Liver (tissue), 9 donors: ENCODE data around the gene MELTF. TPM values are rescaled to one million over a fixed set of nuclear protein-coding genes. Genes with fewer than 3 reads are reported as not detected.

Experiments used
- DNase-seq: peaks from one replicate; pipeline ENCODE4 v3.0.0-alpha.2; 2017; ENCODE audit warnings: low spot score
- H3K27ac ChIP-seq, 2 donors: one replicate each; pipeline ENCODE4 v1.7.0; 2013; ENCODE audit warnings: inconsistent platforms in 2 of 2, low read length in 2 of 2, control low read depth in 1 of 2, low read depth in 1 of 2, mild to moderate bottlenecking in 1 of 2
- H3K27me3 ChIP-seq, 4 donors: one replicate each; pipeline versions ENCODE4 v1.6.1 to v1.7.0; 2013; ENCODE audit warnings: low read length in 3 of 4, inconsistent platforms in 1 of 4, mild to moderate bottlenecking in 1 of 4, moderate library complexity in 1 of 4; ENCODE audit not compliant: control insufficient read depth in 4 of 4, insufficient read depth in 4 of 4
- H3K36me3 ChIP-seq, 4 donors: one replicate each; pipeline versions ENCODE4 v1.6.1 to v1.7.0; 2013; ENCODE audit warnings: low read length in 3 of 4, mild to moderate bottlenecking in 3 of 4, low read depth in 1 of 4, moderate library complexity in 1 of 4; ENCODE audit not compliant: control insufficient read depth in 4 of 4, insufficient read depth in 3 of 4
- H3K4me1 ChIP-seq, 4 donors: one replicate each; pipeline versions ENCODE4 v1.6.1 to v1.7.0; 2013; ENCODE audit warnings: low read length in 3 of 4, mild to moderate bottlenecking in 3 of 4, moderate library complexity in 1 of 4; ENCODE audit not compliant: control insufficient read depth in 4 of 4, insufficient read depth in 4 of 4
- H3K4me3 ChIP-seq, 3 donors: one replicate each; pipeline versions ENCODE4 v1.6.1 to v1.7.0; 2013; ENCODE audit warnings: low read length in 3 of 3, control low read depth in 1 of 3, low read depth in 1 of 3, mild to moderate bottlenecking in 1 of 3
- H3K9ac ChIP-seq, 2 donors: one replicate each; pipeline ENCODE4 v1.7.0; 2013; ENCODE audit warnings: low read length in 2 of 2, mild to moderate bottlenecking in 2 of 2, moderate library complexity in 2 of 2, control low read depth in 1 of 2, low read depth in 1 of 2
- H3K9me3 ChIP-seq, 4 donors: one replicate each; pipeline versions ENCODE4 v1.6.1 to v1.7.0; 2013; ENCODE audit warnings: low read length in 3 of 4; ENCODE audit not compliant: control insufficient read depth in 4 of 4
- CTCF ChIP-seq: fragments of 150-350 bp; IDR thresholded peaks from 2 replicates; pipeline ENCODE4 v1.5.1; 2017; ENCODE audit warnings: improper control_type of control experiment, low read depth, low read length; ENCODE audit not compliant: missing input control
- EGR1 ChIP-seq, 2 donors: IDR thresholded peaks; 2 replicates each; pipeline ENCODE4 v1.6.1; 2016 to 2018; ENCODE audit warnings: antibody characterized with exemption in 2 of 2, low read depth in 2 of 2
- FOXA1 ChIP-seq: IDR thresholded peaks from 2 replicates; pipeline ENCODE4 v1.6.1; 2016; ENCODE audit warnings: antibody characterized with exemption
- FOXA2 ChIP-seq: IDR thresholded peaks from 2 replicates; pipeline ENCODE4 v1.6.1; 2016; ENCODE audit warnings: antibody characterized with exemption
- GABPA ChIP-seq, 2 donors: IDR thresholded peaks in 1 of 2; conservative IDR thresholded peaks in 1 of 2; 2 replicates each; pipeline ENCODE4 v1.6.1; 2016; ENCODE audit warnings: antibody characterized with exemption in 2 of 2, mild to moderate bottlenecking in 1 of 2, moderate library complexity in 1 of 2
- HNF4A ChIP-seq, 2 donors: conservative IDR thresholded peaks; 2 replicates each; pipeline ENCODE4 v1.6.1; 2016; ENCODE audit warnings: antibody characterized with exemption in 2 of 2, mild to moderate bottlenecking in 2 of 2
- HNF4G ChIP-seq: IDR thresholded peaks from 2 replicates; pipeline ENCODE4 v1.6.1; 2016; ENCODE audit warnings: antibody characterized with exemption
- JUND ChIP-seq, 2 donors: IDR thresholded peaks; 2 replicates each; pipeline ENCODE4 v1.6.1; 2016; ENCODE audit warnings: antibody characterized with exemption in 2 of 2
- NR2F2 ChIP-seq: IDR thresholded peaks from 2 replicates; pipeline ENCODE4 v1.6.1; 2016; ENCODE audit warnings: antibody characterized with exemption
- RAD21 ChIP-seq, 2 donors: IDR thresholded peaks; 2 replicates each; pipeline ENCODE4 v1.6.1; 2016; ENCODE audit warnings: antibody characterized with exemption in 2 of 2, mild to moderate bottlenecking in 2 of 2
- RXRA ChIP-seq, 2 donors: IDR thresholded peaks; 2 replicates each; pipeline ENCODE4 v1.6.1; 2017 to 2018; ENCODE audit warnings: antibody characterized with exemption in 2 of 2, mild to moderate bottlenecking in 1 of 2
- SP1 ChIP-seq: IDR thresholded peaks from 2 replicates; pipeline ENCODE4 v1.6.1; 2018; ENCODE audit warnings: antibody characterized with exemption, mild to moderate bottlenecking
- TAF1 ChIP-seq: conservative IDR thresholded peaks from 2 replicates; pipeline ENCODE4 v1.6.1; 2016; ENCODE audit warnings: antibody characterized with exemption, mild to moderate bottlenecking
- YY1 ChIP-seq: IDR thresholded peaks from 2 replicates; pipeline ENCODE4 v1.6.1; 2016; ENCODE audit warnings: antibody characterized with exemption, mild to moderate bottlenecking
- WGBS: extraction: QIAGEN DNeasy Blood & Tissue Kit; methylation state at CpG from one replicate; pipeline ENCODE4 v1.1.7; 2013; 5-methylcytosine and 5-hydroxymethylcytosine counted together
- polyA plus RNA-seq, 2 donors: library from polyadenylated mRNA; stranded (reverse) in 1 of 2; unstranded in 1 of 2; fragments of 200-250 nt in 1 of 2; fragments of >200 nt in 1 of 2; fragmentation: Nextera tagmentation in 1 of 2; extraction: Ambion mirVana in 1 of 2; gene quantifications; one replicate each; pipeline versions ENCODE4 v1.2.1 to v1.2.3, GENCODE V29; 2013 to 2015
- total RNA-seq, 2 donors: library from RNA; depleted of rRNA; stranded (reverse); fragments of >200 nt; gene quantifications; one replicate each; pipeline ENCODE4 v1.2.3, GENCODE V29; 2014
- TF ChIP-seq, protein P1 (sequence below): IDR thresholded peaks from 2 replicates; pipeline ENCODE4 v1.6.1; 2016; ENCODE audit warnings: antibody characterized with exemption
- TF ChIP-seq, protein P2 (sequence below): IDR thresholded peaks from 2 replicates; pipeline ENCODE4 v1.6.1; 2016; ENCODE audit warnings: antibody characterized with exemption
- donor health status: healthy.
- donor health status: healthy.
- donor health status: healthy.
- donor health status: healthy.
- donor health status: healthy.

The MELTF gene
- total and polyA plus RNA-seq, 4 donors, result 0.14 to 1.2 (median 1.0) TPM

DNA sequence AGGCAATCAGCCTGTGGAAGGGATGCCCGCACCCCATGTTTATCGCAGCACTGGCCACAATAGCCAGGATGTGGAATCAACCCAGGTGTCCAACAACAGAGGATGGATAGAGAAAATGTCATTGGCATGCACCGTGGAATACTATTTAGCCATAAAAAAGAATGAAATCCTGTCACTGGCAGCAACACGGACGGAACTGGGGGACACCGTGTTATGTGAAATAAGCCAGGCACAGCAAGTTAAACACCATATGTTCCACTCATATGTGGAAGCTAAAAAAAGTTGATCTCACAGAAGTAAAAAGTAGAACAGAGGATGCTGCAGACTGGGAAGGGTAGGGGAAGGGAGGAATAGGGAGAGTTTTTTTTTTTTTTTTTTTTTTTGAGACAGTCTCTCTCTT lies 15.6 kb downstream of the MELTF start:
- TF ChIP-seq JUND (IDR thresholded peaks at IDR 0.05), result no peak
- no peak for TF ChIP-seq HNF4G
- TF ChIP-seq FOXA1, result no peak
- TF ChIP-seq EGR1 (IDR thresholded peaks at IDR 0.05; ENCODE audit: low read depth in 2 of 2), result no peak
- TF ChIP-seq RAD21 (IDR thresholded peaks at IDR 0.05), result no peak
- TF ChIP-seq YY1, result no peak
- no peak for TF ChIP-seq SP1
- no peak for TF ChIP-seq FOXA2
- TF ChIP-seq NR2F2, result no peak
- no peak for TF ChIP-seq HNF4A (conservative IDR thresholded peaks at IDR 0.05)
- no peak for TF ChIP-seq GABPA (IDR thresholded peaks at IDR 0.05 in 1 of 2, conservative IDR thresholded peaks at IDR 0.05 in 1 of 2)
- TF ChIP-seq, protein P1, sequence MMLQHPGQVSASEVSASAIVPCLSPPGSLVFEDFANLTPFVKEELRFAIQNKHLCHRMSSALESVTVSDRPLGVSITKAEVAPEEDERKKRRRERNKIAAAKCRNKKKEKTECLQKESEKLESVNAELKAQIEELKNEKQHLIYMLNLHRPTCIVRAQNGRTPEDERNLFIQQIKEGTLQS, result no peak
- no peak for TF ChIP-seq CTCF
- TF ChIP-seq, protein P2, sequence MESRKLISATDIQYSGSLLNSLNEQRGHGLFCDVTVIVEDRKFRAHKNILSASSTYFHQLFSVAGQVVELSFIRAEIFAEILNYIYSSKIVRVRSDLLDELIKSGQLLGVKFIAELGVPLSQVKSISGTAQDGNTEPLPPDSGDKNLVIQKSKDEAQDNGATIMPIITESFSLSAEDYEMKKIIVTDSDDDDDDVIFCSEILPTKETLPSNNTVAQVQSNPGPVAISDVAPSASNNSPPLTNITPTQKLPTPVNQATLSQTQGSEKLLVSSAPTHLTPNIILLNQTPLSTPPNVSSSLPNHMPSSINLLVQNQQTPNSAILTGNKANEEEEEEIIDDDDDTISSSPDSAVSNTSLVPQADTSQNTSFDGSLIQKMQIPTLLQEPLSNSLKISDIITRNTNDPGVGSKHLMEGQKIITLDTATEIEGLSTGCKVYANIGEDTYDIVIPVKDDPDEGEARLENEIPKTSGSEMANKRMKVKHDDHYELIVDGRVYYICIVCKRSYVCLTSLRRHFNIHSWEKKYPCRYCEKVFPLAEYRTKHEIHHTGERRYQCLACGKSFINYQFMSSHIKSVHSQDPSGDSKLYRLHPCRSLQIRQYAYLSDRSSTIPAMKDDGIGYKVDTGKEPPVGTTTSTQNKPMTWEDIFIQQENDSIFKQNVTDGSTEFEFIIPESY, result no peak
- no peak for TF ChIP-seq TAF1
- DNase-seq, result no peak
- Histone ChIP-seq H3K36me3 (no peaks in the 10 kb centered on the region), H3K27ac (no peak overlapping the region), H3K4me3 (no peak overlapping the region), H3K4me1 (no peaks in the 10 kb centered on the region), H3K27me3 (no peaks in the 10 kb centered on the region), H3K9ac (no peak overlapping the region), H3K9me3 (no peaks in the 10 kb centered on the region)
- WGBS, result 96% methylated on average over 6 of the region's 6 CpGs

DNA sequence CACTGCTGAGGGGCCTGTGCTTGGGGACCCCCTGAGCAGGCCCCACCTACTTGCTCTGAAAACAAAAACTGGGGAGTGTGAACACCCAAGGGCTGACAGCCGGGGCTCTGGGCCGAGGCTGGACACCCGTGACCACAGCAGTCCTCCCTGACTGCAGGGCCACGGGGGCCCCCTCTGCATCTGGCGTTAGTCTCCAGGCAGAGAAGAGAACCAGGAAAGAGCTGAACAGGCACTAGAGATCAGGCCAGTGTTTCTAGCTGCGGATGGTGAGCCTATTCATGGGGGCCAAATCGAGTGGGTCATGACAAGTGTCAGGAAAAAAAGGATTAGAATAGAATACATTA lies 17.1 kb downstream of the MELTF start:
- Histone ChIP-seq H3K9ac (no peak overlapping the region), H3K4me3 (no peak overlapping the region), H3K36me3 (no peaks in the 10 kb centered on the region), H3K27me3 (no peaks in the 10 kb centered on the region), H3K27ac (no peak overlapping the region), H3K9me3 (no peaks in the 10 kb centered on the region), H3K4me1 (no peaks in the 10 kb centered on the region)
- no peak for DNase-seq
- TF ChIP-seq EGR1 (IDR thresholded peaks at IDR 0.05; ENCODE audit: low read depth in 2 of 2) (no peak), GABPA (IDR thresholded peaks at IDR 0.05 in 1 of 2, conservative IDR thresholded peaks at IDR 0.05 in 1 of 2) (no peak), SP1 (no peak), YY1 (no peak), RXRA (IDR thresholded peaks at IDR 0.05) (no peak)
- WGBS, result 97% methylated on average over 7 of the region's 7 CpGs
